HCT116 (cell line): Measurements from ENCODE around the gene TMEM132C.

Source experiments
- EZH2 ChIP-seq: fragments of 200-600 bp; sonication (generic); IDR thresholded peaks from 2 replicates; pipeline ENCODE4 v1.6.1; 2017; ENCODE audit warnings: antibody characterized with exemption, mixed run types
- JUND ChIP-seq: IDR thresholded peaks from 2 replicates; pipeline ENCODE4 v1.6.1; 2012
- POLR2A ChIP-seq: IDR thresholded peaks from 2 replicates; pipeline ENCODE4 v1.7.0; 2011; ENCODE audit warnings: borderline replicate concordance; ENCODE audit not compliant: insufficient read depth, insufficient read length; ENCODE audit errors: extremely low read depth
- RAD21 ChIP-seq: IDR thresholded peaks from 2 replicates; pipeline ENCODE4 v1.6.1; 2012; ENCODE audit warnings: low read depth, mild to moderate bottlenecking
- YY1 ChIP-seq: IDR thresholded peaks from 2 replicates; pipeline ENCODE4 v1.6.1; 2011; ENCODE audit warnings: low read length, low read depth, moderate library complexity, mild to moderate bottlenecking; ENCODE audit not compliant: insufficient replicate concordance; ENCODE audit errors: extremely low read depth
- ZFX ChIP-seq: fragments of 450-650 bp; IDR thresholded peaks from 2 replicates; pipeline ENCODE4 v1.6.1; 2017
- TF ChIP-seq, protein P1 (sequence below), 3 experiments: fragments of 200-600 bp in 1 of 3; sonication (generic) in 1 of 3; IDR thresholded peaks in 2 of 3; conservative IDR thresholded peaks in 1 of 3; 2 replicates each; pipeline ENCODE4 v1.5.1; 2012 to 2017; ENCODE audit warnings: low read depth in 2 of 3, low read length in 2 of 3, antibody characterized with exemption in 1 of 3, borderline replicate concordance in 1 of 3, control low read depth in 1 of 3, mild to moderate bottlenecking in 1 of 3, mixed read lengths in 1 of 3, mixed run types in 1 of 3, moderate library complexity in 1 of 3; ENCODE audit not compliant: insufficient read depth in 1 of 3
- TF ChIP-seq, protein P2 (sequence below): IDR thresholded peaks from 2 replicates; pipeline ENCODE4 v1.6.1; 2012
- TF ChIP-seq, protein P3 (sequence below): IDR thresholded peaks from 2 replicates; pipeline ENCODE4 v1.6.1; 2012
- TF ChIP-seq, protein P4 (sequence below): IDR thresholded peaks from 2 replicates; pipeline ENCODE4 v1.6.1; 2012; ENCODE audit warnings: low read depth

DNA sequence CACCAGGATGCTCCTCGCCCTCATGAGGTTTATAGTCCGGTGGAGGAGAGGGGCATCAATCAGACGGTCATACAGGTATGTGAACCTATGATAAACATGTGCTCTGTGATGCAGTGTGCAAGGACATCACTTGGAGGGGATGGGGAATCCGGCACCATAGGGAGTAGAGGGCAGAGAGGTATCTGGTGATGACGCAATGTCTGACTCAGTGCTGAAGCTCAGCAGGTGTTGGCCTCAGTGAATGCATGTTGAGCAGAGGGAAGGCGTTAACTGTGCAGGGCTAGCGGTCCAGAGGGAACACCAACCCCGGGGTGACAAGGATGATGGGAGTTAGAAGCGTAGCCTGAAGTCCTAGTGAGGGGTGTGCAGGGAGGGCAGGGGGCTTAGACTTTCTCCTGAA lies 200.9 kb downstream of the TMEM132C start:
- TF ChIP-seq JUND = no peak
- TF ChIP-seq, protein P1, sequence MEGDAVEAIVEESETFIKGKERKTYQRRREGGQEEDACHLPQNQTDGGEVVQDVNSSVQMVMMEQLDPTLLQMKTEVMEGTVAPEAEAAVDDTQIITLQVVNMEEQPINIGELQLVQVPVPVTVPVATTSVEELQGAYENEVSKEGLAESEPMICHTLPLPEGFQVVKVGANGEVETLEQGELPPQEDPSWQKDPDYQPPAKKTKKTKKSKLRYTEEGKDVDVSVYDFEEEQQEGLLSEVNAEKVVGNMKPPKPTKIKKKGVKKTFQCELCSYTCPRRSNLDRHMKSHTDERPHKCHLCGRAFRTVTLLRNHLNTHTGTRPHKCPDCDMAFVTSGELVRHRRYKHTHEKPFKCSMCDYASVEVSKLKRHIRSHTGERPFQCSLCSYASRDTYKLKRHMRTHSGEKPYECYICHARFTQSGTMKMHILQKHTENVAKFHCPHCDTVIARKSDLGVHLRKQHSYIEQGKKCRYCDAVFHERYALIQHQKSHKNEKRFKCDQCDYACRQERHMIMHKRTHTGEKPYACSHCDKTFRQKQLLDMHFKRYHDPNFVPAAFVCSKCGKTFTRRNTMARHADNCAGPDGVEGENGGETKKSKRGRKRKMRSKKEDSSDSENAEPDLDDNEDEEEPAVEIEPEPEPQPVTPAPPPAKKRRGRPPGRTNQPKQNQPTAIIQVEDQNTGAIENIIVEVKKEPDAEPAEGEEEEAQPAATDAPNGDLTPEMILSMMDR (IDR thresholded peaks at IDR 0.05 in 2 of 3, conservative IDR thresholded peaks at IDR 0.05 in 1 of 3; ENCODE audit: borderline replicate concordance in 1 of 3, insufficient read depth in 1 of 3, low read depth in 2 of 3, low read length in 2 of 3) = no peak
- TF ChIP-seq, protein P2, sequence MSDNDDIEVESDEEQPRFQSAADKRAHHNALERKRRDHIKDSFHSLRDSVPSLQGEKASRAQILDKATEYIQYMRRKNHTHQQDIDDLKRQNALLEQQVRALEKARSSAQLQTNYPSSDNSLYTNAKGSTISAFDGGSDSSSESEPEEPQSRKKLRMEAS = no peak
- TF ChIP-seq, protein P3, sequence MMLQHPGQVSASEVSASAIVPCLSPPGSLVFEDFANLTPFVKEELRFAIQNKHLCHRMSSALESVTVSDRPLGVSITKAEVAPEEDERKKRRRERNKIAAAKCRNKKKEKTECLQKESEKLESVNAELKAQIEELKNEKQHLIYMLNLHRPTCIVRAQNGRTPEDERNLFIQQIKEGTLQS = no peak
- TF ChIP-seq YY1 = no peak
- TF ChIP-seq POLR2A = no peak
- no peak for TF ChIP-seq ZFX
- TF ChIP-seq EZH2 = no peak
- TF ChIP-seq, protein P4, sequence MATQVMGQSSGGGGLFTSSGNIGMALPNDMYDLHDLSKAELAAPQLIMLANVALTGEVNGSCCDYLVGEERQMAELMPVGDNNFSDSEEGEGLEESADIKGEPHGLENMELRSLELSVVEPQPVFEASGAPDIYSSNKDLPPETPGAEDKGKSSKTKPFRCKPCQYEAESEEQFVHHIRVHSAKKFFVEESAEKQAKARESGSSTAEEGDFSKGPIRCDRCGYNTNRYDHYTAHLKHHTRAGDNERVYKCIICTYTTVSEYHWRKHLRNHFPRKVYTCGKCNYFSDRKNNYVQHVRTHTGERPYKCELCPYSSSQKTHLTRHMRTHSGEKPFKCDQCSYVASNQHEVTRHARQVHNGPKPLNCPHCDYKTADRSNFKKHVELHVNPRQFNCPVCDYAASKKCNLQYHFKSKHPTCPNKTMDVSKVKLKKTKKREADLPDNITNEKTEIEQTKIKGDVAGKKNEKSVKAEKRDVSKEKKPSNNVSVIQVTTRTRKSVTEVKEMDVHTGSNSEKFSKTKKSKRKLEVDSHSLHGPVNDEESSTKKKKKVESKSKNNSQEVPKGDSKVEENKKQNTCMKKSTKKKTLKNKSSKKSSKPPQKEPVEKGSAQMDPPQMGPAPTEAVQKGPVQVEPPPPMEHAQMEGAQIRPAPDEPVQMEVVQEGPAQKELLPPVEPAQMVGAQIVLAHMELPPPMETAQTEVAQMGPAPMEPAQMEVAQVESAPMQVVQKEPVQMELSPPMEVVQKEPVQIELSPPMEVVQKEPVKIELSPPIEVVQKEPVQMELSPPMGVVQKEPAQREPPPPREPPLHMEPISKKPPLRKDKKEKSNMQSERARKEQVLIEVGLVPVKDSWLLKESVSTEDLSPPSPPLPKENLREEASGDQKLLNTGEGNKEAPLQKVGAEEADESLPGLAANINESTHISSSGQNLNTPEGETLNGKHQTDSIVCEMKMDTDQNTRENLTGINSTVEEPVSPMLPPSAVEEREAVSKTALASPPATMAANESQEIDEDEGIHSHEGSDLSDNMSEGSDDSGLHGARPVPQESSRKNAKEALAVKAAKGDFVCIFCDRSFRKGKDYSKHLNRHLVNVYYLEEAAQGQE = no peak
- no peak for TF ChIP-seq RAD21
